Measurements from ENCODE around the gene RAB11FIP5.
"Not testable (repeated sequence)": the region's sequence is repeated elsewhere in the genome, so short reads cannot be mapped to it uniquely, and the experiment has no call there.

The RAB11FIP5 gene

GRCh38 chr2:73134471-73134870 is 21.7 kb upstream of the RAB11FIP5 start:
- no peak overlapping the region for H3K4me3 ChIP-seq (ENCODE audit: control insufficient read depth, low read depth, low read length)
- no peak for DNase-seq (ENCODE audit: low read depth)
- TF ChIP-seq CTCF (IDR thresholded peaks at IDR 0.05; ENCODE audit: control insufficient read depth, insufficient read depth, low read depth, low read length, missing control alignments) = no peak

- no peak overlapping the region for H3K4me3 ChIP-seq (ENCODE audit: control insufficient read depth, low read depth, low read length)
- TF ChIP-seq CTCF (IDR thresholded peaks at IDR 0.05; ENCODE audit: control insufficient read depth, insufficient read depth, low read depth, low read length, missing control alignments) = no peak
- no peak for DNase-seq (ENCODE audit: low read depth)
Observed at GRCh38 chr2:73133566-73134197, 20.9 kb upstream of the RAB11FIP5 start.

GRCh38 chr2:73131807-73132206 is 19.1 kb upstream of the RAB11FIP5 start:
- TF ChIP-seq CTCF (IDR thresholded peaks at IDR 0.05; ENCODE audit: control insufficient read depth, insufficient read depth, low read depth, low read length, missing control alignments) = no peak
- DNase-seq (ENCODE audit: low read depth) = no peak
- H3K4me3 ChIP-seq (ENCODE audit: control insufficient read depth, low read depth, low read length) = no peak overlapping the region

GRCh38 chr2:73130790-73131189 is 18.0 kb upstream of the RAB11FIP5 start:
- no peak for TF ChIP-seq CTCF (IDR thresholded peaks at IDR 0.05; ENCODE audit: control insufficient read depth, insufficient read depth, low read depth, low read length, missing control alignments)
- H3K4me3 ChIP-seq (ENCODE audit: control insufficient read depth, low read depth, low read length) = no peak overlapping the region
- no peak for DNase-seq (ENCODE audit: low read depth)

- no peak overlapping the region for H3K4me3 ChIP-seq (ENCODE audit: control insufficient read depth, low read depth, low read length)
- DNase-seq (ENCODE audit: low read depth) = no peak
- TF ChIP-seq CTCF (IDR thresholded peaks at IDR 0.05; ENCODE audit: control insufficient read depth, insufficient read depth, low read depth, low read length, missing control alignments) = no peak
Observed at GRCh38 chr2:73128841-73129535, 16.2 kb upstream of the RAB11FIP5 start.

GRCh38 chr2:73122536-73122935 is 9.8 kb upstream of the RAB11FIP5 start:
- H3K4me3 ChIP-seq (ENCODE audit: control insufficient read depth, low read depth, low read length) = no peak overlapping the region
- TF ChIP-seq CTCF (IDR thresholded peaks at IDR 0.05; ENCODE audit: control insufficient read depth, insufficient read depth, low read depth, low read length, missing control alignments) = no peak
- DNase-seq (ENCODE audit: low read depth) = no peak

GRCh38 chr2:73119611-73120239 is 7.0 kb upstream of the RAB11FIP5 start:
- DNase-seq (ENCODE audit: low read depth); H3K4me3 ChIP-seq (ENCODE audit: control insufficient read depth, low read depth, low read length): not testable (repeated sequence)

Measured in AG09309 (cell line).